H9 (cell line): ENCODE results near the gene E2F4. TPM values are rescaled to one million over a fixed set of nuclear protein-coding genes. Genes with fewer than 3 reads are reported as not detected.

ENCODE experiments used
- DNase-seq: peaks from one replicate; pipeline ENCODE4 v3.0.0-alpha.2; 2017
- H2AFZ ChIP-seq: one replicate; pipeline ENCODE4 v1.6.1; 2013; ENCODE audit warnings: mild to moderate bottlenecking, low read length, control low read depth, moderate library complexity
- H2AK5ac ChIP-seq: 2 replicates; pipeline ENCODE4 v1.6.1; 2013; ENCODE audit warnings: low read length, control low read depth, mixed read lengths; ENCODE audit not compliant: insufficient read length
- H2BK120ac ChIP-seq: one replicate; pipeline ENCODE4 v1.6.1; 2013; ENCODE audit warnings: low read depth, mild to moderate bottlenecking, low read length, control low read depth, inconsistent platforms; ENCODE audit not compliant: poor library complexity, severe bottlenecking
- H2BK12ac ChIP-seq: 2 replicates; pipeline ENCODE4 v1.6.1; 2013; ENCODE audit warnings: low read length, control low read depth, mixed read lengths, low read depth; ENCODE audit not compliant: insufficient read length
- H2BK15ac ChIP-seq: 2 replicates; pipeline ENCODE4 v1.6.1; 2013; ENCODE audit warnings: low read depth, low read length, control low read depth
- H2BK20ac ChIP-seq: one replicate; pipeline ENCODE4 v1.6.1; 2013; ENCODE audit warnings: low read depth, mild to moderate bottlenecking, low read length, control low read depth, inconsistent platforms; ENCODE audit not compliant: poor library complexity, severe bottlenecking
- H2BK5ac ChIP-seq: 2 replicates; pipeline ENCODE4 v1.6.1; 2013; ENCODE audit warnings: low read length, control low read depth, mixed read lengths; ENCODE audit not compliant: insufficient read length
- H3K14ac ChIP-seq: 2 replicates; pipeline ENCODE4 v1.6.1; 2013; ENCODE audit warnings: low read length, control low read depth; ENCODE audit not compliant: insufficient read depth
- H3K18ac ChIP-seq: 2 replicates; pipeline ENCODE4 v1.6.1; 2013; ENCODE audit warnings: low read depth, mild to moderate bottlenecking, mixed read lengths, low read length, control low read depth; ENCODE audit not compliant: insufficient read length
- H3K23ac ChIP-seq: 2 replicates; pipeline ENCODE4 v1.6.1; 2013; ENCODE audit warnings: low read length, control low read depth, mixed read lengths, low read depth; ENCODE audit not compliant: insufficient read length
- H3K23me2 ChIP-seq: 2 replicates; pipeline ENCODE4 v1.6.1; 2013; ENCODE audit warnings: low read depth, mild to moderate bottlenecking, mixed read lengths, low read length, control low read depth; ENCODE audit not compliant: insufficient read length, poor library complexity, severe bottlenecking
- H3K27ac ChIP-seq: 2 replicates; pipeline ENCODE4 v1.5.1; 2013; ENCODE audit warnings: low read length, control low read depth, mixed read lengths, low read depth; ENCODE audit not compliant: insufficient read length
- H3K27me3 ChIP-seq: 2 replicates; pipeline ENCODE4 v1.6.1; 2013; ENCODE audit warnings: low read length, control low read depth, inconsistent platforms; ENCODE audit not compliant: insufficient read depth
- H3K4ac ChIP-seq: 2 replicates; pipeline ENCODE4 v1.6.1; 2013; ENCODE audit warnings: low read depth, mild to moderate bottlenecking, control low read depth, inconsistent platforms, low read length, moderate library complexity
- H3K4me1 ChIP-seq: 2 replicates; pipeline ENCODE4 v1.6.1; 2013; ENCODE audit warnings: low read length, control low read depth, inconsistent platforms; ENCODE audit not compliant: insufficient read depth
- H3K4me2 ChIP-seq: 2 replicates; pipeline ENCODE4 v1.6.1; 2013; ENCODE audit warnings: low read length, control low read depth, mixed read lengths; ENCODE audit not compliant: insufficient read length, insufficient read depth
- H3K56ac ChIP-seq: 2 replicates; pipeline ENCODE4 v1.6.1; 2013; ENCODE audit warnings: low read depth, mild to moderate bottlenecking, mixed read lengths, low read length, control low read depth; ENCODE audit not compliant: insufficient read length
- H3K79me1 ChIP-seq: 2 replicates; pipeline ENCODE4 v1.6.1; 2013; ENCODE audit warnings: low read depth, mild to moderate bottlenecking, moderate library complexity, low read length, control low read depth, inconsistent platforms; ENCODE audit not compliant: insufficient read depth, poor library complexity, severe bottlenecking
- H3K79me2 ChIP-seq: 2 replicates; pipeline ENCODE4 v1.6.1; 2013; ENCODE audit warnings: low read length, control low read depth, inconsistent platforms; ENCODE audit not compliant: insufficient read depth
- H3K9ac ChIP-seq: 2 replicates; pipeline ENCODE4 v1.6.1; 2013; ENCODE audit warnings: low read length, control low read depth, mixed read lengths; ENCODE audit not compliant: insufficient read length; ENCODE audit errors: extremely low read depth
- H3K9me3 ChIP-seq: one replicate; pipeline ENCODE4 v1.6.1; 2013; ENCODE audit warnings: low read depth, low read length, inconsistent platforms; ENCODE audit not compliant: control insufficient read depth
- H3T11ph ChIP-seq: one replicate; pipeline ENCODE4 v1.6.1; 2013; ENCODE audit warnings: mild to moderate bottlenecking, low read length, control low read depth, inconsistent platforms
- H4K20me1 ChIP-seq: one replicate; pipeline ENCODE4 v1.6.1; 2013; ENCODE audit not compliant: control insufficient read depth, insufficient read length, insufficient read depth
- H4K5ac ChIP-seq: 2 replicates; pipeline ENCODE4 v1.6.1; 2013; ENCODE audit warnings: low read depth, mild to moderate bottlenecking, mixed read lengths, low read length, control low read depth; ENCODE audit not compliant: insufficient read length
- H4K8ac ChIP-seq: replicated peaks from 2 replicates; pipeline ENCODE4 v1.6.1; 2013; ENCODE audit warnings: low read length, control low read depth, mixed read lengths, low read depth; ENCODE audit not compliant: insufficient read length
- H4K91ac ChIP-seq: 2 replicates; pipeline ENCODE4 v1.6.1; 2013; ENCODE audit warnings: low read depth, mild to moderate bottlenecking, moderate library complexity, mixed read lengths, low read length, control low read depth; ENCODE audit not compliant: insufficient read length
- H3K27ac Mint-ChIP-seq, 3 experiments: 2 replicates in 2 of 3; 3 replicates in 1 of 3; pipeline ENCODE4 v1.8.0; 2020 to 2021; ENCODE audit warnings: mixed read lengths in 3 of 3, mild to moderate bottlenecking in 1 of 3, moderate library complexity in 1 of 3
- H3K27me3 Mint-ChIP-seq: 2 replicates; pipeline ENCODE4 v1.8.0; 2021; ENCODE audit warnings: low read depth, mild to moderate bottlenecking, moderate library complexity, mixed read lengths
- H3K36me3 Mint-ChIP-seq, 3 experiments: 2 replicates in 2 of 3; 3 replicates in 1 of 3; pipeline ENCODE4 v1.8.0; 2020 to 2021; ENCODE audit warnings: low read depth in 3 of 3, mixed read lengths in 3 of 3; ENCODE audit not compliant: insufficient read depth in 1 of 3
- H3K4me1 Mint-ChIP-seq, 2 experiments: 2 replicates each; pipeline ENCODE4 v1.8.0; 2020; ENCODE audit warnings: mixed read lengths in 2 of 2
- H3K4me3 Mint-ChIP-seq, 2 experiments: 2 replicates in 1 of 2; 3 replicates in 1 of 2; pipeline ENCODE4 v1.8.0; 2020 to 2021; ENCODE audit warnings: mild to moderate bottlenecking in 2 of 2, mixed read lengths in 2 of 2, moderate library complexity in 1 of 2
- H3K9me3 Mint-ChIP-seq, 2 experiments: 2 replicates in 1 of 2; 3 replicates in 1 of 2; pipeline ENCODE4 v1.8.0; 2020; ENCODE audit warnings: mild to moderate bottlenecking in 2 of 2, mixed read lengths in 2 of 2, moderate library complexity in 1 of 2
- WGBS: extraction: QIAGEN DNeasy Blood & Tissue Kit; methylation state at CpG from one replicate; pipeline ENCODE4 v1.1.7; 2013; ENCODE audit warnings: missing lambda C conversion rate, low lambda C conversion rate, mixed read lengths; ENCODE audit not compliant: insufficient read length; ENCODE audit errors: extremely low coverage; 5-methylcytosine and 5-hydroxymethylcytosine counted together
- total RNA-seq: library from RNA; stranded (reverse); gene quantifications from 2 replicates; pipeline ENCODE4 v1.2.1, GENCODE V29; 2021
- TF ChIP-seq, protein P1 (sequence below): fragments of 200-600 bp; sonication (generic); conservative IDR thresholded peaks from 3 replicates; pipeline ENCODE4 v1.8.0; 2021; ENCODE audit warnings: antibody characterized with exemption, mild to moderate bottlenecking

E2F4 gene
- total RNA-seq, 1 experiment from 2014 or later = 116 TPM

DNA sequence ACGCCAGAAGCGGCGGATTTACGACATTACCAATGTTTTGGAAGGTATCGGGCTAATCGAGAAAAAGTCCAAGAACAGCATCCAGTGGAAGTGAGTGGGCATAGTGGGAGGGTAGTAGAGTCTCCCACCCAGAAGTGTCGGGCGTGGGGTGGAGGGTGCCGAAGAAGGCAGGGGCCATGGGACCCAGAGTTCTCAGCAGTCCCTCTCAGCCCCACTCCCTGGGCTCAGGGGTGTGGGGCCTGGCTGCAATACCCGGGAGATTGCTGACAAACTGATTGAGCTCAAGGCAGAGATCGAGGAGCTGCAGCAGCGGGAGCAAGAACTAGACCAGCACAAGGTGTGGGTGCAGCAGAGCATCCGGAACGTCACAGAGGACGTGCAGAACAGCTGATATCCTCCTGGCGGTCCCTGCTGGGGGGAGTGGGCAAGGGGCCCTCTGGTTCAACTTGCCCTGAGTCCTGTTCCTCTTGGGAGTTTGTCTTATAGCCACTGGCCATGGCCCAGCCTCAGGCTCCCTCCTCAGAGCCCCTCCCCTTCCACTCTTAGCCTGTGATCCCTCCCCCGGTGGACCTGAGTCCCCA, 916 bp downstream of the E2F4 start:
- Histone ChIP-seq H3K79me1 (peaks cover 13% of the 10 kb centered on the region), H3K23ac (no peak overlapping the region), H3K27ac (no peak overlapping the region), H3K14ac (no peak overlapping the region; the same call in 1 of the 2 replicates), H3T11ph (no peak overlapping the region), H4K8ac (no peak overlapping the region), H3K18ac (no peak overlapping the region), H3K9me3 (no peaks in the 10 kb centered on the region), H3K27me3 (no peaks in the 10 kb centered on the region; the same call in 1 of the 2 replicates), H2BK120ac (no peak overlapping the region), H3K4me2 (peak overlapping the region; percentile 89), H4K20me1 (no peaks in the 10 kb centered on the region), H3K56ac (no peak overlapping the region), H3K9ac (peak overlapping the region; percentile 87), H3K4ac (no peak overlapping the region), H2BK12ac (no peak overlapping the region), H3K79me2 (peaks cover 13% of the 10 kb centered on the region; the same call in 1 of the 2 replicates), H3K23me2 (peaks cover 8% of the 10 kb centered on the region), H2BK20ac (no peak overlapping the region), H2BK15ac (no peak overlapping the region), H2AK5ac (no peak overlapping the region), H4K5ac (no peak overlapping the region), H3K4me1 (no peaks in the 10 kb centered on the region), H4K91ac (no peak overlapping the region), H2BK5ac (no peak overlapping the region), H2AFZ (no peak overlapping the region)
- Mint-ChIP-seq H3K9me3 (no peaks in the 10 kb centered on the region; a peak in 1 of 5 replicates), H3K4me3 (peak overlapping the region; percentile 86 to 93), H3K4me1 (peaks cover 18 to 29% of the 10 kb centered on the region in 2 experiments), H3K27ac (no peak overlapping the region; a peak in 3 of 7 replicates), H3K27me3 (0 out of 2 replicates have a peak, but pooled peaks cover 3% of the 10 kb centered on the region), H3K36me3 (peaks cover 36 to 52% (median 50%) of the 10 kb centered on the region in 3 experiments)
- no CpG with 5 or more reads among the region's 17 CpGs for WGBS
- no peak for DNase-seq
- TF ChIP-seq, protein P1, sequence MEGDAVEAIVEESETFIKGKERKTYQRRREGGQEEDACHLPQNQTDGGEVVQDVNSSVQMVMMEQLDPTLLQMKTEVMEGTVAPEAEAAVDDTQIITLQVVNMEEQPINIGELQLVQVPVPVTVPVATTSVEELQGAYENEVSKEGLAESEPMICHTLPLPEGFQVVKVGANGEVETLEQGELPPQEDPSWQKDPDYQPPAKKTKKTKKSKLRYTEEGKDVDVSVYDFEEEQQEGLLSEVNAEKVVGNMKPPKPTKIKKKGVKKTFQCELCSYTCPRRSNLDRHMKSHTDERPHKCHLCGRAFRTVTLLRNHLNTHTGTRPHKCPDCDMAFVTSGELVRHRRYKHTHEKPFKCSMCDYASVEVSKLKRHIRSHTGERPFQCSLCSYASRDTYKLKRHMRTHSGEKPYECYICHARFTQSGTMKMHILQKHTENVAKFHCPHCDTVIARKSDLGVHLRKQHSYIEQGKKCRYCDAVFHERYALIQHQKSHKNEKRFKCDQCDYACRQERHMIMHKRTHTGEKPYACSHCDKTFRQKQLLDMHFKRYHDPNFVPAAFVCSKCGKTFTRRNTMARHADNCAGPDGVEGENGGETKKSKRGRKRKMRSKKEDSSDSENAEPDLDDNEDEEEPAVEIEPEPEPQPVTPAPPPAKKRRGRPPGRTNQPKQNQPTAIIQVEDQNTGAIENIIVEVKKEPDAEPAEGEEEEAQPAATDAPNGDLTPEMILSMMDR = no peak
